Ectodermal cell (in vitro differentiated cells): ENCODE measurements around the gene ESR2.
"Not testable (repeated sequence)": the region's sequence is repeated elsewhere in the genome, so short reads cannot be mapped to it uniquely, and the experiment has no call there.

Experiments
- H3K27ac ChIP-seq: 2 replicates; pipeline ENCODE4 v1.7.0; 2013; ENCODE audit warnings: mild to moderate bottlenecking, low read depth, low read length; ENCODE audit not compliant: insufficient read depth, poor library complexity, severe bottlenecking
- H3K27me3 ChIP-seq: 2 replicates; pipeline ENCODE4 v1.7.0; 2013; ENCODE audit warnings: mild to moderate bottlenecking, low read length; ENCODE audit not compliant: insufficient read depth, control insufficient read depth, poor library complexity, severe bottlenecking
- H3K36me3 ChIP-seq: one replicate; pipeline ENCODE4 v1.7.0; 2013; ENCODE audit warnings: low read length; ENCODE audit not compliant: control insufficient read depth, insufficient read depth
- H3K4me1 ChIP-seq: one replicate; pipeline ENCODE4 v1.7.0; 2013; ENCODE audit warnings: low read length; ENCODE audit not compliant: control insufficient read depth, insufficient read depth
- H3K4me3 ChIP-seq: 2 replicates; pipeline ENCODE4 v1.7.0; 2013; ENCODE audit warnings: low read depth, low read length, control low read depth; ENCODE audit not compliant: insufficient read depth
- H3K9me3 ChIP-seq: 2 replicates; pipeline ENCODE4 v1.7.0; 2013; ENCODE audit warnings: mild to moderate bottlenecking, low read length, moderate library complexity; ENCODE audit not compliant: control insufficient read depth
- WGBS, 2 experiments: methylation state at CpG; one replicate each; pipeline ENCODE4 v1.1.7; 2013; ENCODE audit warnings: missing lambda C conversion rate in 2 of 2; 5-methylcytosine and 5-hydroxymethylcytosine counted together

Gene ESR2

DNA sequence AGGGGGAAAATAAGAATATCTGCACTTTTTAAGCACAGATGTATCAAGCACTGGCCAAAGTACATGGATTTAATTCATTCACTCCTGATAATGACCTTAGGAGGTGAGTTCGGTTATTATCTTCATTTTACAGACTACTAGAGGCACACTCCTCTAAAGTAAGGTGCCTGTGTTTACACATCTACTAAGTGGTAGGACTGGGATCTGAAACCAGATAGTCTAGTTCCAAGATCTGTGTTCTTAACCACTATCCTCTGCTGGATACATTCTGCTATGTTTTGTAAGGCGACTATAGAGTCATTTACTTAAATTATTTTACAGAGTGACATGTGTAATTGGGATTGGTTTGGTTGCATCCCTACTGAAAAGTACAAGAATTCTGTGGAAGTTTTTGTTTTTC lies 175.3 kb downstream of the ESR2 start:
- H3K27ac ChIP-seq, result no peak overlapping the region
- H3K36me3 ChIP-seq, result peaks cover 18% of the 10 kb centered on the region
- no peaks in the 10 kb centered on the region for H3K9me3 ChIP-seq
- no peaks in the 10 kb centered on the region for H3K4me1 ChIP-seq
- no peak overlapping the region for H3K4me3 ChIP-seq
- 100% methylated on average over 1 to 2 of the region's 2 CpGs for WGBS, 2 experiments
- H3K27me3 ChIP-seq, result no peaks in the 10 kb centered on the region

DNA sequence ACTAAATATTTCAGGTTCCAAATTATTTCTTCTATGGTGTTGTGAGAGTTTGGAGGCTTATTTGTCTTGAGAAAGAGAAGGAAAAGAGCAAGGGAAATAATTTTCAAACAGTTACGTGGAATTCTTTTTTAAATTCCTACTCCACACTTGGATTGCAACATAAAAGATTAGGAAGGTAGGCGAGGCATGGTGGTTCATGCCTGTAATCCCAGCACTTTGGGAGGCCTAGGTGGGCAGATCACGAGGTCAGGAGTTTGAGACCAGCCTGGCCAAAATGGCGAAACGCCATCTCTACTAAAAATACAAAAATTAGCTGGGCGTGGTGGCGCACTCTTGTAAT lies 175.8 kb downstream of the ESR2 start:
- H3K4me3 ChIP-seq, H3K4me1 ChIP-seq, H3K27me3 ChIP-seq, H3K27ac ChIP-seq, H3K9me3 ChIP-seq: not testable (repeated sequence)
- peaks cover 17% of the 10 kb centered on the region for H3K36me3 ChIP-seq
- 92 to 96% methylated on average over 7 of the region's 7 CpGs for WGBS, 2 experiments

DNA sequence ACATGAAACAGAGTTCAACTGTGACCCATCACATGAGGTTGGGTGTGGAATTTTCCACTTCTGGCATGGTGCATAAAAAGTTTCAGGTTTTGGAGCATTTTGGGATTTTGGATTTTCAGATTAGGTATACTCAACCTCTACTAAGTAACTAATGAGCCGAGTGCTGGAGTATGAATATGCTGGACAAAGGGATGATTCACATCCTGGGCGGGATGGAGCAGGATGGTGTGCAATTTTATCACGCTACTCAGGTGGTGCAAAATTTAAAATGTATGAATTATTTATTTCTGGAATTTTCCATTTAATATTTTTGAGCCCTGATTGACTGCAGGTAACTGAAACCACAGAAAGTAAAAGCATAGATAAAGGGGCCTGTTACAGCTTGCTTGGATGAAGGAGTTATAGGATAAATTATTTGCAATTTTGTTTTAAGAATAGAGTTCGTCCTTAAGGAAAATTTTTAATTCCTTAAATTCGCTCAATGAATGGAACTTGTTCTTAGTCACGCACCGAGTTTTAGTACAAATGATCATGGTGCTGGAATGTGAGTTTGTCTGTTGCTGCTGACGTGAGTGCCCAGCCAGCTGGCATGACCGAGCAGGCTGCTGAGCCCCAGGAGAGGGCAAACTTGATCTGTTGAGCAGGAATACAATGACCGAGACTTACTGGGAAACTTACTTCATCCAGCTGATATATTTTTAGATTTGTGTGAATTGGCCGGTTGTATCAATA lies 176.3 kb downstream of the ESR2 start:
- Histone ChIP-seq H3K4me3 (no peak overlapping the region), H3K4me1 (no peaks in the 10 kb centered on the region), H3K27me3 (no peaks in the 10 kb centered on the region), H3K27ac (no peak overlapping the region), H3K9me3 (no peaks in the 10 kb centered on the region), H3K36me3 (peaks cover 18% of the 10 kb centered on the region)
- 94 to 96% methylated on average over 10 to 11 of the region's 11 CpGs for WGBS, 2 experiments

DNA sequence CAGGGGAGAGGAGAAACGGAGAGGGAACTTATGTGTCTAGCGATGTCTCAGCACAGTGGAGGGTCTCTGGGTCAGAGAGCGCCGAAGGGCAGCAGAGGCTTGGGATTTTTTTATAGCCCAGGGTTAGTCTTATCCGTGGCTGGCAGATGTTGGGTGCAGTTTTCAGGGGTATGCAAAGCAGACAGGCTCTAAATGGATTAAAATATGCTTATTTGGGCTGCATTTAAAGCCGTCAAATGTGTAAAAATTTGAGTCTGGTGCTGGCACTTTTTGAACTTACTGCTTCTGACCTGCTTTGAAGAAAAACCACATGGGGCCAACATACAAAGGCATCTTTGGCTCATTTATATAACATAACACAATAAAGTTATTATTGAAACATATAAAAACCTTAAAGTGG lies 178.8 kb downstream of the ESR2 start:
- Histone ChIP-seq H3K27ac (no peak overlapping the region), H3K9me3 (no peaks in the 10 kb centered on the region), H3K4me3 (no peak overlapping the region), H3K36me3 (peaks cover 14% of the 10 kb centered on the region), H3K4me1 (no peaks in the 10 kb centered on the region), H3K27me3 (no peaks in the 10 kb centered on the region)
- WGBS, 2 experiments, result 94% methylated on average over 6 of the region's 6 CpGs

DNA sequence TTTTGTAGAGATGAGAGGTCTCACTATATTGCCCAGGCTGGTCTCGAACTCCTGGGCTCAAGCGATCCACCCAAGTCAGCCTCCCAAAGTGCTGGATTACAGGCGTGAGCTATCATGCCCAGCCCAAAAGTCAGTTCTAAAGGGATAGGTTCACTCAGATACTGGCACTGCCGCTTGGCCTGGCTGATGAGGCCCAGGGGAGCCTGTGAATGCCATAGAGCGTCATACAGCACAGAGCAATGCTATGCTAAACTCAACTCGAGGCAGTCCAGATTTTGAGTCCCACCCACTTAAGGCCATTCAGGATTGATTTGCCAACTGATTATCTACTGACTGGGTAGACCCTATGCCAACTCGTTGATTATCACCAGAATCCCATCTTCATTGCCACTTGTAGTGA lies 179.4 kb downstream of the ESR2 start:
- H3K27me3 ChIP-seq, result no peaks in the 10 kb centered on the region
- peaks cover 14% of the 10 kb centered on the region for H3K36me3 ChIP-seq
- 94 to 96% methylated on average over 7 of the region's 7 CpGs for WGBS, 2 experiments
- H3K4me1 ChIP-seq, result no peaks in the 10 kb centered on the region
- H3K9me3 ChIP-seq, result no peaks in the 10 kb centered on the region
- no peak overlapping the region for H3K4me3 ChIP-seq
- no peak overlapping the region for H3K27ac ChIP-seq

DNA sequence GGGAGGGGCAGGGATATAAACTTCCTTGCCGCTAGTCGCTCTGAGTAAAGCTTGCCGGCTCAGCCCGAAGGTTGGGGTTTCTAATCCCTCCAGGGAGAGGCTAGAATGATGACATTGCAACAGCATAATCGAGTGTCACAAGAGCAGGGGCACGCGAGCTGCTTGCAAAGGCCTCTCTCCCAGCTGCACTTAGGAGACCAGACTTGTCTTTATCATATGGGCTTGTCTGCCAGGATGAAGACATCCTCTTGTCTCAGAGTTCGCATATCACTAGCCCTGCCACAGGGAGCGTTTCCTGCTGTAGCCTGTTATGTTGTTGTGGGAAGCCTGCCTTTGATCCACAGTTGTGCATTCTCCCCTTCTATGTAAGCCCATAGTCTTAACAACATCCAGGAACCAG lies 180.0 kb downstream of the ESR2 start:
- WGBS, 2 experiments, result 80 to 85% methylated on average over 9 of the region's 9 CpGs
- H3K27ac ChIP-seq, result no peak overlapping the region
- no peaks in the 10 kb centered on the region for H3K9me3 ChIP-seq
- H3K4me3 ChIP-seq, result no peak overlapping the region
- H3K36me3 ChIP-seq, result peaks cover 18% of the 10 kb centered on the region
- no peaks in the 10 kb centered on the region for H3K4me1 ChIP-seq
- no peaks in the 10 kb centered on the region for H3K27me3 ChIP-seq

DNA sequence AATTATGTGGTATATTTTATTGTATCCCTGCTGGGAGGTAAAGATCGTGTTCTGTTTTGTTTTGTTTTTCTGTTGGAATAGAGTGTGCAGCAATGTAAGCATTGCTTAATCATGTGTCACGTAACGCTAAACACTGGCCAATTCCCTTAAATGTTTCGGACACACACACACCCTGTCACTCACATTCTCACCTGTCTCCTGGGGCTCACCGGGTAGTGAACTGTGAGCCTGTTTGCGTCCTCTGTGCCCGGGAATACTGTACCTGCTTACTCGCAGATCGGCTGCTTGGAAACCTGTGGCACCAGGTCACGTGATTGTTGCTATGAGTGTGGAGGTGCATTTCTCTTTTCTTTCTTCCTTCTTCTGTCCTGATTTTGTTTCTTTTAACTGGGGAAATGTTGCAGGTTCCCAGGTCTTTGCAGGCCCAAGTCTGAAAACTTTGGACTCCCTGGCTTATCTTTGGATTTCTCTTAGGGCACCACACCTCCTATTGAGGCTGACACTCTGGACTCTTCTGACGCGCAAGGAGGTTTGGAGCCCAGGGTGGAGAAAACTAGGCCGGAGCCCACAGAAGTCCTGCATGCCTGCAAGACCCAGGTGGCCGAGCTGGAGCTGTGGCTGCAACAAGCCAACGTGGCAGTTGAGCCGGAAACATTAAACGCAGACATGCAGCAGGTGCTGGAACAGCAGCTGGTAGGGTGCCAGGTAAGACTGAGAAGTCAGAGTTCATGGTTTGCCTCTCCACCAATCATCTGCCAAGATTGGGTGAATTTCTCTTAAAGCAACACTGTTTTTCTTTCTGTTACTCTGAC lies 181.1 kb downstream of the ESR2 start:
- H3K27me3 ChIP-seq, result no peaks in the 10 kb centered on the region
- H3K9me3 ChIP-seq, result no peaks in the 10 kb centered on the region
- H3K4me1 ChIP-seq, result no peaks in the 10 kb centered on the region
- no peak overlapping the region for H3K4me3 ChIP-seq
- no peak overlapping the region for H3K27ac ChIP-seq
- H3K36me3 ChIP-seq, result peaks cover 18% of the 10 kb centered on the region
- 95 to 96% methylated on average over 17 of the region's 17 CpGs for WGBS, 2 experiments

DNA sequence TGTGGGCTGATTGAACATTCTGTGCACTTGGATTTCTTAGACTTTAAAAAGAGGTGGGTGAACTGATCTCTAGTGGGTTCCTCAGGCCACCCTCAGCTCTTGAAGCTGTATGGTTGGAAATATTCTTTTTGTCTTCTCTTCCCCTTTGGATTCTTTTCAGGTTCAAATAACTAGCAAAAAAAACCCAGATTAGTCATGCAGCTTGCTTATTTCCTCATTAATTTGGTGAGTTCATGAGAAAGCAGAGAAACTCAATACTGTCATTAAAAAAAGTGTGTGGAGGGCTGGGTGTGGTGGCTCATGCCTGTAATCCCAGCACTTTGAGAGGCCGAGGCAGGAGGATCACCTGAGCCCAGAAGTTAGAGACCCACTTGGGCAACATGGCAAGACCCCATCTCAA lies 183.4 kb downstream of the ESR2 start:
- H3K4me3 ChIP-seq, result no peak overlapping the region
- H3K27me3 ChIP-seq, result no peaks in the 10 kb centered on the region
- no peaks in the 10 kb centered on the region for H3K9me3 ChIP-seq
- peaks cover 24% of the 10 kb centered on the region for H3K36me3 ChIP-seq
- H3K4me1 ChIP-seq, result no peaks in the 10 kb centered on the region
- 88 to 100% methylated on average over 1 of the region's 1 CpG for WGBS, 2 experiments
- no peak overlapping the region for H3K27ac ChIP-seq

DNA sequence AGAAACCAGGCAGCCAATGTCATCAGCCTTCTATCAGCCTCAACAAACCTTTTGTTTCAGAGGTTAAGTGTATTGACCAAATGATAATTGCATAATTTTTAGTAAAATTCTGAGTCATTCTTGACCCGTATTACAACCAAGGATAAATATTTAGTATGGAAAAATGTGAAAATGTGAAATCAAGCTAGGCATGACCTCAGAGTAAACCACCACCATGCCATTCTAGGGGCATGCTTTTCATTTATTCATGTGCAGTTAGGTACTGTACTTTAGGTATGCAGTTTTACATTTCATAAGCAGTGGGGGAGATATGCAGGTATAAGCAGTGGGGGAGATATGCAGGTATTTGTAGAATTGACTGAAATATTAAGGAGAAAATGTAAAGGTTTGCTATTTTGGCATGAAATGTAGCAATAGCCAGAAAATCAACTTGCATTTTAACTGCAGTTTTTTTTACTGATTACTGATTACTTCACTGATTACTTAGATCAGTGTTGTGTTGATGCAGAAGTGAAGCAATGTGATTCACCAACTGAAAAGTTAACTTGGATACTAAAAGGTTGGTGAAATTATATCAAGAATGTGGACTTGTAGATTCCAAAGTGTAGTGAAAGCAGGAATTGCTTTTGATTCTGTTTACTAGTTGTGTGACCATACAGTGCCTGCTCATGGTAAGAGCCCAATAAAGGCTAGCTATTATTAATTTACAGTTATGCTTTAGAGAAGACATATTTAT lies 184.2 kb downstream of the ESR2 start:
- WGBS, 2 experiments, result 92 to 100% methylated on average over 1 of the region's 1 CpG
- Histone ChIP-seq H3K36me3 (peaks cover 24% of the 10 kb centered on the region), H3K4me1 (no peaks in the 10 kb centered on the region), H3K4me3 (no peak overlapping the region), H3K27ac (no peak overlapping the region), H3K9me3 (no peaks in the 10 kb centered on the region), H3K27me3 (no peaks in the 10 kb centered on the region)

DNA sequence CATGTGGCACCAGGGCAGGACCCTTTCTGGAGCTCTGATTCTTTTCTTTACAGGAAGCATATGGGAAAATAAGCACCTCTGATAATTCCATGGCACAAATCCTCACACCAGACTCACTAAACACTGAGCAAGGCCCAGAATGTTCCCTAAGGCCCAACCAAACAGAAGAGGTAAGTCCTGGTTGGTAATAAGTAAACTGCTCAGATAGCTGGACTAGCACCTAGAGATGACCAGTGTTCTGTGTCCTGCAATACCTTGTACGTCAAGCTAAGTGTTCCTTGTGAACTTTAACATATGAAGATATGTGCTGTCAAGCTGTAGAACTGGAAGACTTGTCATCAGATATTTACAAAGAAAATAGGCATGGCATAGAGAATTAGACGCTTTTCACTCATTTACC lies 186.7 kb downstream of the ESR2 start:
- WGBS, 2 experiments, result 100% methylated on average over 1 to 2 of the region's 2 CpGs
- Histone ChIP-seq H3K36me3 (peaks cover 10% of the 10 kb centered on the region), H3K4me3 (no peak overlapping the region), H3K4me1 (no peaks in the 10 kb centered on the region), H3K27me3 (no peaks in the 10 kb centered on the region), H3K27ac (no peak overlapping the region), H3K9me3 (no peaks in the 10 kb centered on the region)
